ENCODE results near the gene MYMK.

DNA sequence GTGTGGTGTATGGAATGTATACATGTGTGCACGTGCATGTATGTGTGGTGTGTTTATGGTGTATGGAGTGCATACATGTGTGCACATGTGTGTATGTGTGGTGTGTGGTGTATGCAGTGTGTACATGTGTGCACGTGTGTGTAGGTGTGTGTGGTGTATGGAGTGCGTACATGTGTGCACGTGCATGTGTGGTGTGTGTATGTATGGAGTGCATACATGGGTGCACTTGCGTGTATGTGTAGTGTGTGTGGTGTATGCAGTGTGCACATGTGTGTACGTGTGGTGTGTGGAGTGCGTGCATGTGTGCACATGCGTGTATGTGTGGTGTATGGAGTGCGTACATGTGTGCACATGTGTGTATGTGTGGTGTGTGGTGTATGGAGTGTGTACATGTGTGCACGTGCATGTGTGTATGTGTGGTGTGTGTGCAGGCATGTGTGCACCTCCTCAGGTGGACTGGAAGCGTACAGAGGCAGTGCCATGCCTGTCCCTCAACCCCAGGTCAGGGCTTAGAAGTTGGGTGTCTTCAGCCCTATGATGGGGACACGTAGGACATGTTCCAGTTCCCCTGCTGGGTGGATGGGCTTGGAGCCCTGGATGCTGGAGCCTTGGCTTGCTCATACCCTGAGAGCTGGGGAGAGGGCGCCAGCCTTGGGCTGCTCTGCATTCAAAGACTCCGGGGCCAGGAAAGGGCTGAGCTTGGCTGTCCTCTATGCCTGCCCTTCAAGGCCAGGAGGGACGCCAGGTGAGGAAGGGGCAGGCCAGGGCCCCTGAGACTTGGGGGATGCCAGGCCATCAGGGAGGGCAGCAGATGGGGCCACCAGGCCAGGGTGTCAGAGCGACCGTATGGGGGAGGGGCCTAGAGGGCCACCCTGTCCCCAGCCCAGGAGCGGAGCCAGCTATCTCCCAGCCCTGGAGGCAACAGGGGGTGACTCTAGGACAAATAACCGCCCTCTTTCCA, 12.2 kb downstream of the MYMK start:
- no peak for TF ChIP-seq RARB (CRISPR knock-in tag; IDR thresholded peaks at IDR 0.05)
- TF ChIP-seq, protein P1, sequence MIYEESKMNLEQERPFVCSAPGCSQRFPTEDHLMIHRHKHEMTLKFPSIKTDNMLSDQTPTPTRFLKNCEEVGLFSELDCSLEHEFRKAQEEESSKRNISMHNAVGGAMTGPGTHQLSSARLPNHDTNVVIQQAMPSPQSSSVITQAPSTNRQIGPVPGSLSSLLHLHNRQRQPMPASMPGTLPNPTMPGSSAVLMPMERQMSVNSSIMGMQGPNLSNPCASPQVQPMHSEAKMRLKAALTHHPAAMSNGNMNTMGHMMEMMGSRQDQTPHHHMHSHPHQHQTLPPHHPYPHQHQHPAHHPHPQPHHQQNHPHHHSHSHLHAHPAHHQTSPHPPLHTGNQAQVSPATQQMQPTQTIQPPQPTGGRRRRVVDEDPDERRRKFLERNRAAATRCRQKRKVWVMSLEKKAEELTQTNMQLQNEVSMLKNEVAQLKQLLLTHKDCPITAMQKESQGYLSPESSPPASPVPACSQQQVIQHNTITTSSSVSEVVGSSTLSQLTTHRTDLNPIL (CRISPR knock-in tag; IDR thresholded peaks at IDR 0.05; ENCODE audit: low read depth), result no peak
- TF ChIP-seq BACH2 (CRISPR knock-in tag; IDR thresholded peaks at IDR 0.05; ENCODE audit: borderline replicate concordance), result no peak
- TF ChIP-seq GLIS3 (CRISPR knock-in tag; IDR thresholded peaks at IDR 0.05), result no peak
- TF ChIP-seq, protein P2, sequence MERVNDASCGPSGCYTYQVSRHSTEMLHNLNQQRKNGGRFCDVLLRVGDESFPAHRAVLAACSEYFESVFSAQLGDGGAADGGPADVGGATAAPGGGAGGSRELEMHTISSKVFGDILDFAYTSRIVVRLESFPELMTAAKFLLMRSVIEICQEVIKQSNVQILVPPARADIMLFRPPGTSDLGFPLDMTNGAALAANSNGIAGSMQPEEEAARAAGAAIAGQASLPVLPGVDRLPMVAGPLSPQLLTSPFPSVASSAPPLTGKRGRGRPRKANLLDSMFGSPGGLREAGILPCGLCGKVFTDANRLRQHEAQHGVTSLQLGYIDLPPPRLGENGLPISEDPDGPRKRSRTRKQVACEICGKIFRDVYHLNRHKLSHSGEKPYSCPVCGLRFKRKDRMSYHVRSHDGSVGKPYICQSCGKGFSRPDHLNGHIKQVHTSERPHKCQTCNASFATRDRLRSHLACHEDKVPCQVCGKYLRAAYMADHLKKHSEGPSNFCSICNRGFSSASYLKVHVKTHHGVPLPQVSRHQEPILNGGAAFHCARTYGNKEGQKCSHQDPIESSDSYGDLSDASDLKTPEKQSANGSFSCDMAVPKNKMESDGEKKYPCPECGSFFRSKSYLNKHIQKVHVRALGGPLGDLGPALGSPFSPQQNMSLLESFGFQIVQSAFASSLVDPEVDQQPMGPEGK (CRISPR knock-in tag; IDR thresholded peaks at IDR 0.05; ENCODE audit: borderline replicate concordance), result no peak
- no peak for TF ChIP-seq ZC3H10 (CRISPR knock-in tag; IDR thresholded peaks at IDR 0.05)
- no peak for TF ChIP-seq CSDC2 (CRISPR knock-in tag; IDR thresholded peaks at IDR 0.05)
- no peak for TF ChIP-seq PPARA (CRISPR knock-in tag; IDR thresholded peaks at IDR 0.05; ENCODE audit: borderline replicate concordance)
- TF ChIP-seq, protein P3, sequence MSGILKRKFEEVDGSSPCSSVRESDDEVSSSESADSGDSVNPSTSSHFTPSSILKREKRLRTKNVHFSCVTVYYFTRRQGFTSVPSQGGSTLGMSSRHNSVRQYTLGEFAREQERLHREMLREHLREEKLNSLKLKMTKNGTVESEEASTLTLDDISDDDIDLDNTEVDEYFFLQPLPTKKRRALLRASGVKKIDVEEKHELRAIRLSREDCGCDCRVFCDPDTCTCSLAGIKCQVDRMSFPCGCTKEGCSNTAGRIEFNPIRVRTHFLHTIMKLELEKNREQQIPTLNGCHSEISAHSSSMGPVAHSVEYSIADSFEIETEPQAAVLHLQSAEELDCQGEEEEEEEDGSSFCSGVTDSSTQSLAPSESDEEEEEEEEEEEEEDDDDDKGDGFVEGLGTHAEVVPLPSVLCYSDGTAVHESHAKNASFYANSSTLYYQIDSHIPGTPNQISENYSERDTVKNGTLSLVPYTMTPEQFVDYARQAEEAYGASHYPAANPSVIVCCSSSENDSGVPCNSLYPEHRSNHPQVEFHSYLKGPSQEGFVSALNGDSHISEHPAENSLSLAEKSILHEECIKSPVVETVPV (CRISPR knock-in tag; IDR thresholded peaks at IDR 0.05), result no peak
- no peak for TF ChIP-seq OSR1 (CRISPR knock-in tag; IDR thresholded peaks at IDR 0.05)
- TF ChIP-seq ZNF565 (CRISPR knock-in tag; conservative IDR thresholded peaks at IDR 0.05; ENCODE audit: low read depth), result no peak

Measured in SK-N-SH treated with all-trans-retinoic acid at 6 μM for 48 hours (cell line).